ENCODE data around the gene FBXO31. TPM values are rescaled to one million over a fixed set of nuclear protein-coding genes. Genes with fewer than 3 reads are reported as not detected.

The FBXO31 gene
- total and polyA plus RNA-seq, 2 donors (not counting 1 experiment from before 2014, with no cell fraction given): 17.8 to 32.9 TPM

- H2AFZ ChIP-seq (ENCODE audit: insufficient read depth, low read depth, low read length, poor library complexity, severe bottlenecking): no peak overlapping the region
- Mint-ChIP-seq H3K27me3 (no peaks in the 10 kb centered on the region), H3K4me3 (no peak overlapping the region), H3K27ac (no peak overlapping the region), H3K9me3 (ENCODE audit: insufficient read depth) (peaks cover 2% of the 10 kb centered on the region), H3K4me1 (no peaks in the 10 kb centered on the region)
- H3K4me1 ChIP-seq (ENCODE audit: control insufficient read depth in 2 of 2, insufficient read depth in 2 of 2, low read length in 2 of 2): peaks cover 0 to 3% of the 10 kb centered on the region in 2 donors
- TF ChIP-seq CTCF (IDR thresholded peaks at IDR 0.05): no peak
- TF ChIP-seq EZH2 (IDR thresholded peaks at IDR 0.05; ENCODE audit: borderline replicate concordance, insufficient read depth, low read depth, low read length, poor library complexity, severe bottlenecking): no peak
- peaks cover 0 to 7% (median 4%) of the 10 kb centered on the region in 3 donors for H3K9me3 ChIP-seq (ENCODE audit: control extremely low read depth in 1 of 3, control insufficient read depth in 2 of 3, insufficient read depth in 1 of 3, low read length in 2 of 3)
- ATAC-seq (ENCODE audit: low read depth) (no peak), DNase-seq (no peak)
- H3K9ac ChIP-seq (ENCODE audit: low read length): no peak overlapping the region
- H3K4me2 ChIP-seq (replicated peaks; ENCODE audit: low read depth, low read length, poor library complexity, severe bottlenecking): no peak overlapping the region
- ChIA-PET POLR2A (no interaction called here), CTCF (interaction anchor here (0.9 kb wide), 1 partner anchor 9 kb away, joined by 3 read pairs; no protein-coding TSS in a partner anchor)
- H3K27me3 ChIP-seq (replicated peaks in 1 of 4; ENCODE audit: control extremely low read depth in 1 of 4, control insufficient read depth in 3 of 4, insufficient read depth in 4 of 4, low read length in 3 of 4): no peaks in the 10 kb centered on the region
- H3K4me3 ChIP-seq (ENCODE audit: control extremely low read depth in 1 of 5, extremely low read depth in 1 of 5, insufficient read depth in 1 of 5, low read depth in 2 of 5, low read length in 4 of 5): no peak overlapping the region
- H4K20me1 ChIP-seq (ENCODE audit: control insufficient read depth, insufficient read depth, low read length, poor library complexity, severe bottlenecking): no peaks in the 10 kb centered on the region
- H3K36me3 ChIP-seq (replicated peaks in 1 of 2; ENCODE audit: control extremely low read depth in 1 of 2, control insufficient read depth in 1 of 2, extremely low read depth in 1 of 2, insufficient read depth in 2 of 2, low read length in 1 of 2): no peaks in the 10 kb centered on the region
- no peak overlapping the region for H3K27ac ChIP-seq (ENCODE audit: low read length in 2 of 2)
- no peaks in the 10 kb centered on the region for H3K79me2 ChIP-seq (ENCODE audit: control insufficient read depth, insufficient read depth, low read length)
- intact Hi-C loops (cut with micrococcal nuclease): no loop called here
- 100% methylated on average over 2 of the region's 4 CpGs for WGBS (ENCODE audit: insufficient coverage)
Observed at GRCh38 chr16:87295259-87295658, 88.3 kb downstream of the FBXO31 start.

- Histone ChIP-seq H3K4me1 (ENCODE audit: control insufficient read depth in 2 of 2, insufficient read depth in 2 of 2, low read length in 2 of 2) (peaks cover 0 to 3% of the 10 kb centered on the region in 2 donors), H3K79me2 (ENCODE audit: control insufficient read depth, insufficient read depth, low read length) (no peaks in the 10 kb centered on the region), H3K4me3 (ENCODE audit: control extremely low read depth in 1 of 5, extremely low read depth in 1 of 5, insufficient read depth in 1 of 5, low read depth in 2 of 5, low read length in 4 of 5) (no peak overlapping the region), H3K27ac (ENCODE audit: low read length in 2 of 2) (no peak overlapping the region), H3K9me3 (ENCODE audit: control extremely low read depth in 1 of 3, control insufficient read depth in 2 of 3, insufficient read depth in 1 of 3, low read length in 2 of 3) (peaks cover 0 to 11% (median 4%) of the 10 kb centered on the region in 3 donors), H3K27me3 (replicated peaks in 1 of 4; ENCODE audit: control extremely low read depth in 1 of 4, control insufficient read depth in 3 of 4, insufficient read depth in 4 of 4, low read length in 3 of 4) (no peaks in the 10 kb centered on the region), H3K4me2 (replicated peaks; ENCODE audit: low read depth, low read length, poor library complexity, severe bottlenecking) (no peak overlapping the region), H2AFZ (ENCODE audit: insufficient read depth, low read depth, low read length, poor library complexity, severe bottlenecking) (no peak overlapping the region), H3K36me3 (replicated peaks in 1 of 2; ENCODE audit: control extremely low read depth in 1 of 2, control insufficient read depth in 1 of 2, extremely low read depth in 1 of 2, insufficient read depth in 2 of 2, low read length in 1 of 2) (no peaks in the 10 kb centered on the region), H4K20me1 (ENCODE audit: control insufficient read depth, insufficient read depth, low read length, poor library complexity, severe bottlenecking) (no peaks in the 10 kb centered on the region), H3K9ac (ENCODE audit: low read length) (no peak overlapping the region)
- ATAC-seq (ENCODE audit: low read depth): no peak
- no peak overlapping the region for H3K4me3 Mint-ChIP-seq
- POLR2A ChIA-PET: no interaction called here
- intact Hi-C loops (cut with micrococcal nuclease): no loop called here
- peaks cover 2% of the 10 kb centered on the region for H3K9me3 Mint-ChIP-seq (ENCODE audit: insufficient read depth)
- H3K27me3 Mint-ChIP-seq: no peaks in the 10 kb centered on the region
- WGBS (ENCODE audit: insufficient coverage): 96% methylated on average over 3 of the region's 3 CpGs
- no peak overlapping the region for H3K27ac Mint-ChIP-seq
- CTCF ChIA-PET: no interaction called here
- no peak for DNase-seq
- TF ChIP-seq CTCF (IDR thresholded peaks at IDR 0.05): no peak
- no peak for TF ChIP-seq EZH2 (IDR thresholded peaks at IDR 0.05; ENCODE audit: borderline replicate concordance, insufficient read depth, low read depth, low read length, poor library complexity, severe bottlenecking)
- no peaks in the 10 kb centered on the region for H3K4me1 Mint-ChIP-seq
Observed at GRCh38 chr16:87293990-87294389, 89.6 kb downstream of the FBXO31 start.
